ENCODE data around the gene ARHGAP33.

GRCh38 chr19:35777961-35778360, 2.6 kb downstream of the ARHGAP33 start:
- TF ChIP-seq CTCF (conservative IDR thresholded peaks at IDR 0.05 in 1 of 2, IDR thresholded peaks at IDR 0.05 in 1 of 2; ENCODE audit: extremely low read depth in 1 of 2, insufficient read depth in 1 of 2, low read depth in 1 of 2, low read length in 2 of 2) (no peak), EZH2 (IDR thresholded peaks at IDR 0.05; ENCODE audit: borderline replicate concordance, low read length) (no peak)
